ENCODE measurements around the gene ADAMTSL2.

ADAMTSL2 gene

GRCh38 chr9:133578524-133579441, 44.3 kb downstream of the ADAMTSL2 start:
- H3K9ac ChIP-seq (ENCODE audit: low read length): no peak overlapping the region
- H3K27ac ChIP-seq (ENCODE audit: low read length): no peak overlapping the region
- no peak for TF ChIP-seq CTCF (IDR thresholded peaks at IDR 0.05; ENCODE audit: low read depth, low read length)
- TF ChIP-seq EZH2phosphoT487 (IDR thresholded peaks at IDR 0.05; ENCODE audit: low read depth): no peak
- H4K20me1 ChIP-seq (ENCODE audit: insufficient read depth, low read length): no peaks in the 10 kb centered on the region
- H3K27me3 ChIP-seq (ENCODE audit: low read depth, low read length): peaks cover 12% of the 10 kb centered on the region; the same call in 1 of the 2 replicates
- H3K79me2 ChIP-seq (ENCODE audit: low read length): no peaks in the 10 kb centered on the region
- H3K9me3 ChIP-seq (ENCODE audit: insufficient read depth, low read length): no peaks in the 10 kb centered on the region
- H3K4me3 ChIP-seq (ENCODE audit: low read length): no peak overlapping the region
- H3K4me2 ChIP-seq (ENCODE audit: low read length): no peak overlapping the region
- H3K4me1 ChIP-seq (ENCODE audit: low read length): no peaks in the 10 kb centered on the region
- no peaks in the 10 kb centered on the region for H3K36me3 ChIP-seq (replicated peaks; ENCODE audit: low read depth, low read length)
- no peak overlapping the region for H2AFZ ChIP-seq (ENCODE audit: low read depth, low read length)

- Histone ChIP-seq H3K79me2 (ENCODE audit: low read length) (no peaks in the 10 kb centered on the region), H2AFZ (ENCODE audit: low read depth, low read length) (no peak overlapping the region), H3K4me3 (ENCODE audit: low read length) (no peak overlapping the region), H3K4me1 (ENCODE audit: low read length) (no peaks in the 10 kb centered on the region), H3K27ac (ENCODE audit: low read length) (no peak overlapping the region), H4K20me1 (ENCODE audit: insufficient read depth, low read length) (no peaks in the 10 kb centered on the region), H3K36me3 (replicated peaks; ENCODE audit: low read depth, low read length) (no peaks in the 10 kb centered on the region), H3K9me3 (ENCODE audit: insufficient read depth, low read length) (no peaks in the 10 kb centered on the region), H3K9ac (ENCODE audit: low read length) (no peak overlapping the region), H3K4me2 (ENCODE audit: low read length) (no peak overlapping the region), H3K27me3 (ENCODE audit: low read depth, low read length) (peaks cover 15% of the 10 kb centered on the region; the same call in 1 of the 2 replicates)
- no peak for TF ChIP-seq CTCF (IDR thresholded peaks at IDR 0.05; ENCODE audit: low read depth, low read length)
- TF ChIP-seq EZH2phosphoT487 (IDR thresholded peaks at IDR 0.05; ENCODE audit: low read depth): no peak
Observed at GRCh38 chr9:133579601-133580418, 45.3 kb downstream of the ADAMTSL2 start.

- Histone ChIP-seq H3K27ac (ENCODE audit: low read length) (no peak overlapping the region), H4K20me1 (ENCODE audit: insufficient read depth, low read length) (no peaks in the 10 kb centered on the region), H3K4me3 (ENCODE audit: low read length) (no peak overlapping the region), H3K4me1 (ENCODE audit: low read length) (no peaks in the 10 kb centered on the region), H3K9me3 (ENCODE audit: insufficient read depth, low read length) (no peaks in the 10 kb centered on the region), H3K9ac (ENCODE audit: low read length) (no peak overlapping the region), H2AFZ (ENCODE audit: low read depth, low read length) (no peak overlapping the region), H3K79me2 (ENCODE audit: low read length) (no peaks in the 10 kb centered on the region), H3K27me3 (ENCODE audit: low read depth, low read length) (peaks cover 18% of the 10 kb centered on the region; the same call in 1 of the 2 replicates), H3K36me3 (replicated peaks; ENCODE audit: low read depth, low read length) (no peaks in the 10 kb centered on the region), H3K4me2 (ENCODE audit: low read length) (no peak overlapping the region)
- no peak for TF ChIP-seq EZH2phosphoT487 (IDR thresholded peaks at IDR 0.05; ENCODE audit: low read depth)
Observed at GRCh38 chr9:133580419-133580738, 45.9 kb downstream of the ADAMTSL2 start.

GRCh38 chr9:133581011-133581410, 46.5 kb downstream of the ADAMTSL2 start:
- H3K9me3 ChIP-seq (ENCODE audit: insufficient read depth, low read length): no peaks in the 10 kb centered on the region
- H3K9ac ChIP-seq (ENCODE audit: low read length): no peak overlapping the region
- no peak overlapping the region for H3K4me2 ChIP-seq (ENCODE audit: low read length)
- H3K27ac ChIP-seq (ENCODE audit: low read length): no peak overlapping the region
- no peaks in the 10 kb centered on the region for H3K79me2 ChIP-seq (ENCODE audit: low read length)
- peaks cover 18% of the 10 kb centered on the region; the same call in 1 of the 2 replicates for H3K27me3 ChIP-seq (ENCODE audit: low read depth, low read length)
- H4K20me1 ChIP-seq (ENCODE audit: insufficient read depth, low read length): no peaks in the 10 kb centered on the region
- no peaks in the 10 kb centered on the region for H3K36me3 ChIP-seq (replicated peaks; ENCODE audit: low read depth, low read length)
- no peak overlapping the region for H3K4me3 ChIP-seq (ENCODE audit: low read length)
- TF ChIP-seq CTCF (IDR thresholded peaks at IDR 0.05; ENCODE audit: low read depth, low read length) (no peak), EZH2phosphoT487 (IDR thresholded peaks at IDR 0.05; ENCODE audit: low read depth) (no peak)
- no peaks in the 10 kb centered on the region for H3K4me1 ChIP-seq (ENCODE audit: low read length)
- H2AFZ ChIP-seq (ENCODE audit: low read depth, low read length): no peak overlapping the region
